GM23248 (cell line): ENCODE data around the gene SASS6. TPM values are rescaled to one million over a fixed set of nuclear protein-coding genes. Genes with fewer than 3 reads are reported as not detected.

Experiments
- DNase-seq: peaks from one replicate; pipeline ENCODE4 v3.0.0-alpha.2; 2015
- H2AFZ ChIP-seq: fragments of 200-600 bp; sonication (generic); 2 replicates; pipeline ENCODE4 v1.6.1; 2016; ENCODE audit warnings: antibody characterized with exemption
- H3F3A ChIP-seq: fragments of 200-600 bp; sonication (generic); 2 replicates; pipeline ENCODE4 v1.6.1; 2016; ENCODE audit warnings: mild to moderate bottlenecking, antibody characterized with exemption, mixed run types; ENCODE audit not compliant: insufficient read depth
- H3K27ac ChIP-seq: fragments of 200-600 bp; sonication (generic); 2 replicates; pipeline ENCODE4 v1.5.1; 2016; ENCODE audit warnings: mild to moderate bottlenecking
- H3K27me3 ChIP-seq: fragments of 200-600 bp; sonication (generic); replicated peaks from 2 replicates; pipeline ENCODE4 v1.6.1; 2016; ENCODE audit warnings: mild to moderate bottlenecking; ENCODE audit not compliant: insufficient read depth
- H3K36me3 ChIP-seq: fragments of 200-600 bp; sonication (generic); 2 replicates; pipeline ENCODE4 v1.6.1; 2016; ENCODE audit warnings: low read depth, mild to moderate bottlenecking
- H3K4me1 ChIP-seq: fragments of 200-600 bp; sonication (generic); 2 replicates; pipeline ENCODE4 v1.6.1; 2016; ENCODE audit warnings: mild to moderate bottlenecking; ENCODE audit not compliant: insufficient read depth
- H3K4me2 ChIP-seq: fragments of 200-600 bp; sonication (generic); one replicate; pipeline ENCODE4 v1.6.1; 2016; ENCODE audit warnings: mild to moderate bottlenecking; ENCODE audit not compliant: unreplicated experiment
- H3K4me3 ChIP-seq: fragments of 200-600 bp; sonication (generic); 2 replicates; pipeline ENCODE4 v1.5.1; 2016; ENCODE audit warnings: mild to moderate bottlenecking
- H3K79me2 ChIP-seq: fragments of 200-600 bp; sonication (generic); 2 replicates; pipeline ENCODE4 v1.6.1; 2016; ENCODE audit warnings: mild to moderate bottlenecking; ENCODE audit not compliant: insufficient read depth
- H3K9ac ChIP-seq: fragments of 200-600 bp; sonication (generic); 2 replicates; pipeline ENCODE4 v1.6.1; 2016; ENCODE audit warnings: mild to moderate bottlenecking
- H3K9me2 ChIP-seq: fragments of 200-600 bp; sonication (generic); 2 replicates; pipeline ENCODE4 v1.6.1; 2016; ENCODE audit warnings: mixed run types, mild to moderate bottlenecking, moderate library complexity; ENCODE audit not compliant: insufficient read depth
- H3K9me3 ChIP-seq: fragments of 200-600 bp; sonication (generic); one replicate; pipeline ENCODE4 v1.6.1; 2017; ENCODE audit warnings: low read depth
- H4K20me1 ChIP-seq: fragments of 200-600 bp; sonication (generic); 2 replicates; pipeline ENCODE4 v1.6.0; 2016; ENCODE audit not compliant: insufficient read depth
- EZH2 ChIP-seq: fragments of 200-600 bp; sonication (generic); IDR thresholded peaks from 2 replicates; pipeline ENCODE4 v1.6.1; 2018; ENCODE audit warnings: antibody characterized with exemption, mild to moderate bottlenecking; ENCODE audit not compliant: insufficient read depth, poor library complexity, severe bottlenecking
- EZH2phosphoT487 ChIP-seq: fragments of 200-600 bp; sonication (generic); IDR thresholded peaks from 2 replicates; pipeline ENCODE4 v1.6.1; 2018; ENCODE audit warnings: antibody characterized with exemption, moderate library complexity, mild to moderate bottlenecking, low read depth; ENCODE audit not compliant: insufficient read depth
- WGBS, 2 experiments: methylation state at CpG; one replicate each; pipeline ENCODE4 v1.1.6; 2015 to 2017; ENCODE audit warnings: low lambda C conversion rate in 2 of 2, low coverage in 1 of 2; ENCODE audit errors: missing lambda C conversion rate in 2 of 2; 5-methylcytosine and 5-hydroxymethylcytosine counted together
- in situ Hi-C: fragments of 300-500 bp; cut with MboI; formaldehyde crosslinking; loops from 2 replicates; pipeline ENCODE4 v1.15.0; 2020
- polyA plus RNA-seq: library from polyadenylated mRNA; unstranded; fragments of >200 nt; fragmentation: Nextera tagmentation; extraction: Ambion mirVana; gene quantifications from 2 replicates; pipeline ENCODE4 v1.2.1, GENCODE V29; 2016
- total RNA-seq: library from RNA; depleted of rRNA; stranded (reverse); fragments of >200 nt; shearing (Covaris generic); gene quantifications from 2 replicates; pipeline ENCODE4 v1.2.3, GENCODE V29; 2014

The SASS6 gene
- total and polyA plus RNA-seq, 2 experiments from 2014 or later = 2.3 to 2.4 TPM

GRCh38 chr1:100151679-100152078 lies 18.9 kb upstream of the SASS6 start:
- Histone ChIP-seq H3K79me2 (no peaks in the 10 kb centered on the region), H3K9me2 (no peaks in the 10 kb centered on the region), H3F3A (no peaks in the 10 kb centered on the region; the same call in 1 of the 2 replicates), H3K4me1 (no peaks in the 10 kb centered on the region), H2AFZ (no peak overlapping the region), H3K36me3 (peaks cover 31% of the 10 kb centered on the region), H3K9ac (no peak overlapping the region), H3K4me3 (no peak overlapping the region), H3K27ac (no peak overlapping the region), H3K4me2 (no peak overlapping the region), H4K20me1 (no peaks in the 10 kb centered on the region), H3K9me3 (no peaks in the 10 kb centered on the region), H3K27me3 (no peaks in the 10 kb centered on the region)
- no peak for TF ChIP-seq EZH2phosphoT487
- no peak for TF ChIP-seq EZH2
- in situ Hi-C loops = no loop called here
- DNase-seq = no peak
- 8 to 18% methylated on average over 2 of the region's 2 CpGs for WGBS, 2 experiments

DNA sequence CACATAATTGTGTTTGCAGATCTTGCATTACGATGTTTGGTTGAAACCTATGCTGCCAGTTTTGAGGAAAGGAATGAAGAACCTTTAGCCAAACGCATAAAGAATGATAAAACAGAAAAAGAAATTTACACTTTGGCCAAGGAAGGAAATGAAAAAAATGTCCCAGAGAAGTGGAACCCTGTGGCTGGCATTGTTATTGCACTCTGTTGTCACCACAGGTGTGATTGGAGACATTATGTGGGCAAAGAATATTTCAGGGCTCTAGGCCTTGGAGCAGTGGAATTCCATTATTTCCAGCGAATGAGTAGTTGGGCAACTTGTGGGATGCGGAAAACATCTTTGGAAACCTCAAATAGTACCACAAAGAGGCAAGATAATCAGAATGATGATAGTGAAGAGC lies 15.1 kb upstream of the SASS6 start:
- Histone ChIP-seq H4K20me1 (no peaks in the 10 kb centered on the region), H3K79me2 (no peaks in the 10 kb centered on the region), H3K27me3 (no peaks in the 10 kb centered on the region), H2AFZ (no peak overlapping the region), H3K9me3 (no peaks in the 10 kb centered on the region), H3K4me2 (no peak overlapping the region), H3K9ac (no peak overlapping the region), H3K4me3 (no peak overlapping the region), H3K27ac (no peak overlapping the region), H3K36me3 (peaks cover 65% of the 10 kb centered on the region), H3F3A (no peaks in the 10 kb centered on the region; the same call in 1 of the 2 replicates), H3K9me2 (no peaks in the 10 kb centered on the region), H3K4me1 (no peaks in the 10 kb centered on the region)
- WGBS, 2 experiments = 87 to 92% methylated on average over 4 of the region's 4 CpGs
- TF ChIP-seq EZH2phosphoT487 = no peak
- TF ChIP-seq EZH2 = no peak
- no peak for DNase-seq
- in situ Hi-C loops = no loop called here

GRCh38 chr1:100146958-100147357 lies 14.2 kb upstream of the SASS6 start:
- H3K4me1 ChIP-seq = no peaks in the 10 kb centered on the region
- no peaks in the 10 kb centered on the region for H3K79me2 ChIP-seq
- H3K27me3 ChIP-seq = no peaks in the 10 kb centered on the region
- H4K20me1 ChIP-seq = no peaks in the 10 kb centered on the region
- H3K4me2 ChIP-seq = no peak overlapping the region
- in situ Hi-C loops = no loop called here
- no peaks in the 10 kb centered on the region for H3K9me2 ChIP-seq
- H3K4me3 ChIP-seq = no peak overlapping the region
- no peak overlapping the region for H2AFZ ChIP-seq
- no peak overlapping the region for H3K27ac ChIP-seq
- H3K9ac ChIP-seq = no peak overlapping the region
- peaks cover 66% of the 10 kb centered on the region for H3K36me3 ChIP-seq
- WGBS, 2 experiments = 98 to 100% methylated on average over 1 of the region's 1 CpG
- no peak for DNase-seq
- H3F3A ChIP-seq = no peaks in the 10 kb centered on the region; the same call in 1 of the 2 replicates
- no peaks in the 10 kb centered on the region for H3K9me3 ChIP-seq
- no peak for TF ChIP-seq EZH2phosphoT487
- no peak for TF ChIP-seq EZH2

GRCh38 chr1:100145116-100145515 lies 12.4 kb upstream of the SASS6 start:
- Histone ChIP-seq H3K36me3 (peaks cover 71% of the 10 kb centered on the region), H2AFZ (no peak overlapping the region), H3K4me1 (no peaks in the 10 kb centered on the region), H3K4me2 (no peak overlapping the region), H3K9me3 (no peaks in the 10 kb centered on the region), H3K9me2 (no peaks in the 10 kb centered on the region), H3K9ac (no peak overlapping the region), H3K4me3 (no peak overlapping the region), H3K27ac (no peak overlapping the region), H4K20me1 (no peaks in the 10 kb centered on the region), H3K79me2 (no peaks in the 10 kb centered on the region), H3F3A (no peaks in the 10 kb centered on the region), H3K27me3 (no peaks in the 10 kb centered on the region)
- WGBS, 2 experiments = 95 to 96% methylated on average over 3 of the region's 3 CpGs
- no peak for DNase-seq
- no peak for TF ChIP-seq EZH2
- no peak for TF ChIP-seq EZH2phosphoT487
- in situ Hi-C loops = no loop called here

DNA sequence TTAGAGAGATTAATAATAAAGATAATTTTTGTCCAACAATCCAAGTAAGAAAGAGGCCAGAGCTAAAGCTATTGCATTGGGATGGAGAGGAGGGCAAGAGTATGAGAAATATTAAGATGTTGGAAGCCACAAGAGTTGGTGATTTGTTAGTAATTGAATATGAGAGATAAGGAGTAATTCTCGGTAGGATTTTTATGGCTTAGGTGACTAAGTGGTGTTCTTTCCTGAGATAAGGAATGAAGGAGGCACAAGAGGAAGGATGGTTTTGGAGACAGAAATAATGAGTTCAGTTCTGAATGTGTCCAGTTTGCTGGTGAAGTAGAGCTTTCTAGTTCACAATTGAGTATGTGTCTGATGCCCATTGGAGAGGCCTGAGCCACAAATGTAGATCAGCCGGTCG lies 9.6 kb upstream of the SASS6 start:
- in situ Hi-C loops = no loop called here
- no peak overlapping the region for H2AFZ ChIP-seq
- no peaks in the 10 kb centered on the region for H4K20me1 ChIP-seq
- no peak overlapping the region for H3K27ac ChIP-seq
- no peak overlapping the region for H3K4me3 ChIP-seq
- no peaks in the 10 kb centered on the region for H3K9me2 ChIP-seq
- no peaks in the 10 kb centered on the region for H3K4me1 ChIP-seq
- no peak overlapping the region for H3K4me2 ChIP-seq
- no peaks in the 10 kb centered on the region for H3K27me3 ChIP-seq
- no peak overlapping the region for H3K9ac ChIP-seq
- DNase-seq = no peak
- WGBS, 2 experiments = 77 to 81% methylated on average over 3 of the region's 3 CpGs
- H3F3A ChIP-seq = no peaks in the 10 kb centered on the region
- no peak for TF ChIP-seq EZH2
- TF ChIP-seq EZH2phosphoT487 = no peak
- H3K36me3 ChIP-seq = peaks cover 78% of the 10 kb centered on the region
- H3K79me2 ChIP-seq = no peaks in the 10 kb centered on the region
- no peaks in the 10 kb centered on the region for H3K9me3 ChIP-seq
